ENCODE measurements around the gene SMPD1. TPM values are rescaled to one million over a fixed set of nuclear protein-coding genes. Genes with fewer than 3 reads are reported as not detected.

The SMPD1 gene
- total and polyA plus RNA-seq, 9 of the 15 experiments (the other 6 are each of a cell fraction or from before 2014, with no cell fraction given) = 0.90 to 9.9 (median 5.2) TPM

DNA sequence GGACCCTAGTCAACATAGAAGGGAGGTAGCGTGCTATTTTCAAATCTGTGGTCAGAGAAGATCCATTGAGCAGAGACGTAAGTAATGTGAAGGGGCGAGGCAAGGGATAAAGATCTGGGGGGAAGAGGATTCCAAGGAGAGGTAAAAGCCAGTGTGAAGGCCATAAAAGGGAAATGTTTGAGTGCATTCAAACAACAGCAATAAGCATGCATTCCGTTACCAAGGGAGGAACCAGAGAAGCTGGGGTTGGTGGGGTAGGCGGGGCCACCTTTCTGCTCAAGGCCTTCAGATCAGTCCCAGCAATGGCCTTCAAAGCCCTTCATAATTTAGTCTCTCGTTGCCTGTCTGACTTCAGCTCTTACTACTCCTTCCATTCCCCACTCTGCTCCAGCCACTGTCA, 18.4 kb upstream of the SMPD1 start (continued):
- TF ChIP-seq ZNF124 (CRISPR knock-in tag; IDR thresholded peaks at IDR 0.05) (no peak), ZNF316 (IDR thresholded peaks at IDR 0.05) (no peak), TRIM28 (IDR thresholded peaks at IDR 0.05) (no peak), NCOA6 (IDR thresholded peaks at IDR 0.05) (no peak), XRCC4 (IDR thresholded peaks at IDR 0.05; ENCODE audit: extremely low read depth, insufficient read depth, insufficient read length) (no peak), LARP7 (IDR thresholded peaks at IDR 0.05) (no peak), TAF7 (tag; IDR thresholded peaks at IDR 0.05) (no peak), HIVEP1 (CRISPR knock-in tag; IDR thresholded peaks at IDR 0.05) (no peak)

GRCh38 chr11:6377902-6378639, 12.2 kb upstream of the SMPD1 start:
- no peak for DNase-seq (ENCODE audit: extremely low read depth in 1 of 4, low spot score in 3 of 4)
- POLR2A ChIA-PET = interaction anchor here (0.8 to 1.9 kb wide), 6 partner anchors 21 to 127 kb away, joined by 3 to 7 read pairs (median 4); no protein-coding TSS in a partner anchor
- TF ChIP-seq, protein P1, sequence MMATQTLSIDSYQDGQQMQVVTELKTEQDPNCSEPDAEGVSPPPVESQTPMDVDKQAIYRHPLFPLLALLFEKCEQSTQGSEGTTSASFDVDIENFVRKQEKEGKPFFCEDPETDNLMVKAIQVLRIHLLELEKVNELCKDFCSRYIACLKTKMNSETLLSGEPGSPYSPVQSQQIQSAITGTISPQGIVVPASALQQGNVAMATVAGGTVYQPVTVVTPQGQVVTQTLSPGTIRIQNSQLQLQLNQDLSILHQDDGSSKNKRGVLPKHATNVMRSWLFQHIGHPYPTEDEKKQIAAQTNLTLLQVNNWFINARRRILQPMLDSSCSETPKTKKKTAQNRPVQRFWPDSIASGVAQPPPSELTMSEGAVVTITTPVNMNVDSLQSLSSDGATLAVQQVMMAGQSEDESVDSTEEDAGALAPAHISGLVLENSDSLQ (IDR thresholded peaks at IDR 0.05) = peak; percentile 37; the same call in 1 of the 2 replicates
- peak; percentile 90 for TF ChIP-seq TFE3 (CRISPR knock-in tag; IDR thresholded peaks at IDR 0.05)
- TF ChIP-seq NFIX (CRISPR knock-in tag; IDR thresholded peaks at IDR 0.05; ENCODE audit: low read depth) = no peak
- peak; percentile 75 for TF ChIP-seq USF2 (CRISPR knock-in tag; IDR thresholded peaks at IDR 0.05)
- TF ChIP-seq USF1 (CRISPR knock-in tag; IDR thresholded peaks at IDR 0.05) = peak; percentile 74
- no peak for TF ChIP-seq PTBP1 (IDR thresholded peaks at IDR 0.05; ENCODE audit: low read depth, low read length)
- no peak for TF ChIP-seq PHF21A (IDR thresholded peaks at IDR 0.05; ENCODE audit: borderline replicate concordance, low read depth)

More at GRCh38 chr11:6377902-6378639, 12.2 kb upstream of the SMPD1 start:
- peak overlapping the region; percentile 40; the same call in 1 of the 2 replicates for H2AFZ ChIP-seq (ENCODE audit: low read depth, low read length)
- no peak overlapping the region for H3K4me3 ChIP-seq
- H3K9ac ChIP-seq (ENCODE audit: insufficient read depth in 1 of 2, low read depth in 2 of 2, low read length in 2 of 2) = 0 out of 4 replicates have a peak overlapping the region, but pooled peaks of 1 of the 2 experiments have one; percentile 45
- CTCF ChIA-PET (ENCODE audit: low intra/inter-chr PET ratio) = interaction anchor here (1.1 to 3.2 kb wide), 3 partner anchors 66 to 377 kb away, joined by 3 to 21 read pairs (median 12); no protein-coding TSS in a partner anchor
- H4K20me1 ChIP-seq (replicated peaks; ENCODE audit: control insufficient read depth, insufficient read depth, low read length) = no peaks in the 10 kb centered on the region
- FAIRE-seq = no peak
- H3K79me2 ChIP-seq (ENCODE audit: control insufficient read depth, insufficient read depth, low read length) = no peaks in the 10 kb centered on the region
- no peak overlapping the region for H3K27ac ChIP-seq (ENCODE audit: extremely low read depth, low read depth, low read length)
- 2% methylated on average over 4 of the region's 4 CpGs for WGBS (ENCODE audit: insufficient coverage, low coverage, missing lambda C conversion rate)
- intact Hi-C loops (cut with micrococcal nuclease) (loop anchor here (5.0 to 10.0 kb wide), 2 partner anchors 257 to 379 kb away; no protein-coding TSS in a partner anchor), in situ Hi-C loops (cut with MboI) (loop anchor here (5.0 kb wide), 1 partner anchor 64 kb away; the partner anchor contains the start of gene HPX)
- no peak overlapping the region; the same call in 1 of the 2 replicates for H3K4me2 ChIP-seq (ENCODE audit: insufficient read depth, low read length)
- H3K9me3 ChIP-seq (replicated peaks; ENCODE audit: control insufficient read depth, insufficient read depth, low read depth, low read length) = no peaks in the 10 kb centered on the region
- H3K9me1 ChIP-seq (ENCODE audit: control insufficient read depth, insufficient read depth, low read length) = no peaks in the 10 kb centered on the region
- no TSS peak for BruUV-seq (replicated peaks)
- ATAC-seq = peak; percentile 62
- peaks cover 0 to 6% of the 10 kb centered on the region in 2 experiments; a peak in 2 of 5 replicates for H3K4me1 ChIP-seq (replicated peaks in 1 of 2; ENCODE audit: control insufficient read depth in 2 of 2, insufficient read depth in 2 of 2, low read length in 2 of 2)
- H3K27me3 ChIP-seq (ENCODE audit: control insufficient read depth in 2 of 2, insufficient read depth in 2 of 2, low read length in 2 of 2) = peaks cover 15 to 23% of the 10 kb centered on the region in 2 experiments; a peak in 3 of 5 replicates
- no peaks in the 10 kb centered on the region for H3K36me3 ChIP-seq (ENCODE audit: control insufficient read depth, insufficient read depth, low read length)

Measured in K562 (cell line).